GM12878 (cell line): Measurements from ENCODE around the gene TTC23.

Experiments
- BACH1 ChIP-seq: fragments of 450-650 bp; IDR thresholded peaks from 2 replicates; pipeline ENCODE4 v1.6.1; 2017; ENCODE audit warnings: mild to moderate bottlenecking, borderline replicate concordance
- CEBPB ChIP-seq, 2 experiments: fragments of 150-350 bp in 1 of 2; IDR thresholded peaks; 2 replicates each; pipeline ENCODE4 v1.6.1; 2012 to 2014; ENCODE audit warnings: low read depth in 2 of 2, low read length in 2 of 2, borderline replicate concordance in 1 of 2, inconsistent platforms in 1 of 2
- HDAC6 ChIP-seq: fragments of 200-600 bp; sonication (generic); IDR thresholded peaks from one replicate; pipeline ENCODE4 v1.8.0; 2017; ENCODE audit warnings: antibody characterized with exemption; ENCODE audit not compliant: unreplicated experiment
- MYC ChIP-seq: IDR thresholded peaks from 2 replicates; pipeline ENCODE4 v1.6.1; 2011; ENCODE audit warnings: mild to moderate bottlenecking, low read length, moderate library complexity, inconsistent platforms; ENCODE audit not compliant: insufficient read depth, insufficient replicate concordance, insufficient read length, severe bottlenecking
- POLR2A ChIP-seq: IDR thresholded peaks from 2 replicates; pipeline ENCODE4 v1.6.1; 2011; ENCODE audit warnings: low read depth, mild to moderate bottlenecking, low read length
- POLR2AphosphoS5 ChIP-seq: IDR thresholded peaks from 2 replicates; pipeline ENCODE4 v1.6.1; 2011; ENCODE audit warnings: mild to moderate bottlenecking, low read length, inconsistent platforms
- RAD21 ChIP-seq: IDR thresholded peaks from 2 replicates; pipeline ENCODE4 v1.6.1; 2011; ENCODE audit warnings: mild to moderate bottlenecking, low read depth, low read length, moderate library complexity; ENCODE audit not compliant: insufficient read depth
- SMC3 ChIP-seq: IDR thresholded peaks from 2 replicates; pipeline ENCODE4 v1.6.1; 2011; ENCODE audit warnings: low read length, improper control_type of control experiment, borderline replicate concordance
- SRF ChIP-seq, 2 experiments: IDR thresholded peaks; 2 replicates each; pipeline ENCODE4 v1.6.1; 2011; ENCODE audit warnings: low read depth in 2 of 2, low read length in 2 of 2, mild to moderate bottlenecking in 1 of 2, moderate library complexity in 1 of 2
- SUPT20H ChIP-seq: IDR thresholded peaks from 2 replicates; pipeline ENCODE4 v1.6.1; 2011; ENCODE audit warnings: low read depth, mild to moderate bottlenecking, low read length, moderate library complexity, borderline replicate concordance; ENCODE audit not compliant: control insufficient read depth
- ZZZ3 ChIP-seq: IDR thresholded peaks from 2 replicates; pipeline ENCODE4 v1.6.1; 2011; ENCODE audit warnings: low read depth; ENCODE audit not compliant: control insufficient read depth, insufficient read length
- TF ChIP-seq, protein P1 (sequence below), 3 experiments: IDR thresholded peaks in 2 of 3; conservative IDR thresholded peaks in 1 of 3; 2 replicates each; pipeline ENCODE4 v1.5.1; 2011; ENCODE audit warnings: low read depth in 3 of 3, low read length in 3 of 3, mild to moderate bottlenecking in 3 of 3, control low read depth in 2 of 3, moderate library complexity in 2 of 3, inconsistent platforms in 1 of 3, mixed read lengths in 1 of 3; ENCODE audit not compliant: control insufficient read depth in 2 of 3, insufficient read depth in 1 of 3; ENCODE audit errors: extremely low read depth in 1 of 3
- TF ChIP-seq, protein P2 (sequence below): fragments of 450-650 bp; formaldehyde crosslinking; IDR thresholded peaks from 2 replicates; pipeline ENCODE4 v1.4.0; 2022; ENCODE audit warnings: mild to moderate bottlenecking, moderate library complexity
- TF ChIP-seq, protein P3 (sequence below): IDR thresholded peaks from 2 replicates; pipeline ENCODE4 v1.6.1; 2011; ENCODE audit warnings: mild to moderate bottlenecking, low read depth, low read length, moderate library complexity; ENCODE audit not compliant: insufficient replicate concordance

DNA sequence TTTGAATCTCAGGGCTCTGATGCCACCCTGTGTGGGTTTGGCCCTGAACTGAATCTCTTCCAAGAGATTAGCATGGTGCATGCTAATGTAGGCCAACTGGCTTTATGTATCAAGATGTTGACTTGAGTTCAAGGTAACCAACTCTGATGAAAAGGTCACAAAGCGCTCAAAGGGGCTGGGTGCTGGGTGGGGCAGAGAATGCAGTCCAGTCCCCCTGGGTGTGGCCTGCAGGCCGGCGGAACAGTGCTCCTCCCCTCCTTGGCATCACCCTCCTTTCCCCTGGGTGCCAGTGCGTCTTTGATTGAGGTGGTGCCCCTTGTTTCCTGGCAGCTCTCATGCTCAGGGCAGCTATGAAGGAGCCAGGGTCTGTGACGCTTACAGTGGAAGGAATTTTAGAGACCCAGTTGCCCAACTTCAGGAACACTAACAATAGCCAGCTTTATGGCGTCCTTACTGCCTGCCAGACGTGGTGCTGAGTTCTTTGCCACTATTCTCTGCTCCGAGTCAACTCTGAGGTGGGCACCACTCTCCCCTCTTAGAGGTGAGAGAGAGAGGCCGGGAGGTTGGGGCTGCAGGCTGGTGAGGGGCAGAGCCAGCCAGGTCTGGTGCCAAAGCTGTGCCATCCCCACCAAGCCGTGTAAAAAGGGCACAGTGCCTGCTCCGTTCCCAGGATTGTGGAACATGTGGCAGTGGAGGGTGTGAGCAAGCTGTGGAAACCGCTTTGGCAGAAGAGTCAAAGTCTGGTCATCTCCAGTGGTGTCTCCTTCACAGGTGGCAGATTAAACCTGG, 134.7 kb downstream of the TTC23 start:
- TF ChIP-seq, protein P1, sequence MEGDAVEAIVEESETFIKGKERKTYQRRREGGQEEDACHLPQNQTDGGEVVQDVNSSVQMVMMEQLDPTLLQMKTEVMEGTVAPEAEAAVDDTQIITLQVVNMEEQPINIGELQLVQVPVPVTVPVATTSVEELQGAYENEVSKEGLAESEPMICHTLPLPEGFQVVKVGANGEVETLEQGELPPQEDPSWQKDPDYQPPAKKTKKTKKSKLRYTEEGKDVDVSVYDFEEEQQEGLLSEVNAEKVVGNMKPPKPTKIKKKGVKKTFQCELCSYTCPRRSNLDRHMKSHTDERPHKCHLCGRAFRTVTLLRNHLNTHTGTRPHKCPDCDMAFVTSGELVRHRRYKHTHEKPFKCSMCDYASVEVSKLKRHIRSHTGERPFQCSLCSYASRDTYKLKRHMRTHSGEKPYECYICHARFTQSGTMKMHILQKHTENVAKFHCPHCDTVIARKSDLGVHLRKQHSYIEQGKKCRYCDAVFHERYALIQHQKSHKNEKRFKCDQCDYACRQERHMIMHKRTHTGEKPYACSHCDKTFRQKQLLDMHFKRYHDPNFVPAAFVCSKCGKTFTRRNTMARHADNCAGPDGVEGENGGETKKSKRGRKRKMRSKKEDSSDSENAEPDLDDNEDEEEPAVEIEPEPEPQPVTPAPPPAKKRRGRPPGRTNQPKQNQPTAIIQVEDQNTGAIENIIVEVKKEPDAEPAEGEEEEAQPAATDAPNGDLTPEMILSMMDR (IDR thresholded peaks at IDR 0.05 in 2 of 3, conservative IDR thresholded peaks at IDR 0.05 in 1 of 3; ENCODE audit: control insufficient read depth in 2 of 3, extremely low read depth in 1 of 3, insufficient read depth in 1 of 3, low read depth in 3 of 3, low read length in 3 of 3): no peak
- TF ChIP-seq ZZZ3 (no peak), SRF (IDR thresholded peaks at IDR 0.05; ENCODE audit: low read depth in 2 of 2, low read length in 2 of 2) (no peak), SUPT20H (no peak), POLR2A (no peak), BACH1 (no peak), SMC3 (no peak), MYC (no peak), RAD21 (no peak), CEBPB (IDR thresholded peaks at IDR 0.05; ENCODE audit: borderline replicate concordance in 1 of 2, low read depth in 2 of 2, low read length in 2 of 2) (no peak), HDAC6 (no peak), POLR2AphosphoS5 (no peak)
- TF ChIP-seq, protein P2, sequence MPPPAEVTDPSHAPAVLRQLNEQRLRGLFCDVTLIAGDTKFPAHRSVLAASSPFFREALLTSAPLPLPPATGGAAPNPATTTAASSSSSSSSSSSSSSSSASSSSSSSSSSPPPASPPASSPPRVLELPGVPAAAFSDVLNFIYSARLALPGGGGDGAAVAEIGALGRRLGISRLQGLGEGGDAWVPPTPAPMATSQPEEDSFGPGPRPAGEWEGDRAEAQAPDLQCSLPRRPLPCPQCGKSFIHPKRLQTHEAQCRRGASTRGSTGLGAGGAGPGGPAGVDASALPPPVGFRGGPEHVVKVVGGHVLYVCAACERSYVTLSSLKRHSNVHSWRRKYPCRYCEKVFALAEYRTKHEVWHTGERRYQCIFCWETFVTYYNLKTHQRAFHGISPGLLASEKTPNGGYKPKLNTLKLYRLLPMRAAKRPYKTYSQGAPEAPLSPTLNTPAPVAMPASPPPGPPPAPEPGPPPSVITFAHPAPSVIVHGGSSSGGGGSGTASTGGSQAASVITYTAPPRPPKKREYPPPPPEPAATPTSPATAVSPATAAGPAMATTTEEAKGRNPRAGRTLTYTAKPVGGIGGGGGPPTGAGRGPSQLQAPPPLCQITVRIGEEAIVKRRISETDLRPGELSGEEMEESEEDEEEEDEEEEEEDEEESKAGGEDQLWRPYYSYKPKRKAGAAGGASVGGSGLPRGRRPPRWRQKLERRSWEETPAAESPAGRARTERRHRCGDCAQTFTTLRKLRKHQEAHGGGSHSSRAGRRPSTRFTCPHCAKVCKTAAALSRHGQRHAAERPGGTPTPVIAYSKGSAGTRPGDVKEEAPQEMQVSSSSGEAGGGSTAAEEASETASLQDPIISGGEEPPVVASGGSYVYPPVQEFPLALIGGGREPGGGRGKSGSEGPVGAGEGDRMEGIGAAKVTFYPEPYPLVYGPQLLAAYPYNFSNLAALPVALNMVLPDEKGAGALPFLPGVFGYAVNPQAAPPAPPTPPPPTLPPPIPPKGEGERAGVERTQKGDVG: no peak
- TF ChIP-seq, protein P3, sequence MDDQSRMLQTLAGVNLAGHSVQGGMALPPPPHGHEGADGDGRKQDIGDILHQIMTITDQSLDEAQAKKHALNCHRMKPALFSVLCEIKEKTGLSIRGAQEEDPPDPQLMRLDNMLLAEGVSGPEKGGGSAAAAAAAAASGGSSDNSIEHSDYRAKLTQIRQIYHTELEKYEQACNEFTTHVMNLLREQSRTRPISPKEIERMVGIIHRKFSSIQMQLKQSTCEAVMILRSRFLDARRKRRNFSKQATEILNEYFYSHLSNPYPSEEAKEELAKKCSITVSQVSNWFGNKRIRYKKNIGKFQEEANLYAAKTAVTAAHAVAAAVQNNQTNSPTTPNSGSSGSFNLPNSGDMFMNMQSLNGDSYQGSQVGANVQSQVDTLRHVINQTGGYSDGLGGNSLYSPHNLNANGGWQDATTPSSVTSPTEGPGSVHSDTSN: no peak
